ENCODE data around the gene GLIS1.

DNA sequence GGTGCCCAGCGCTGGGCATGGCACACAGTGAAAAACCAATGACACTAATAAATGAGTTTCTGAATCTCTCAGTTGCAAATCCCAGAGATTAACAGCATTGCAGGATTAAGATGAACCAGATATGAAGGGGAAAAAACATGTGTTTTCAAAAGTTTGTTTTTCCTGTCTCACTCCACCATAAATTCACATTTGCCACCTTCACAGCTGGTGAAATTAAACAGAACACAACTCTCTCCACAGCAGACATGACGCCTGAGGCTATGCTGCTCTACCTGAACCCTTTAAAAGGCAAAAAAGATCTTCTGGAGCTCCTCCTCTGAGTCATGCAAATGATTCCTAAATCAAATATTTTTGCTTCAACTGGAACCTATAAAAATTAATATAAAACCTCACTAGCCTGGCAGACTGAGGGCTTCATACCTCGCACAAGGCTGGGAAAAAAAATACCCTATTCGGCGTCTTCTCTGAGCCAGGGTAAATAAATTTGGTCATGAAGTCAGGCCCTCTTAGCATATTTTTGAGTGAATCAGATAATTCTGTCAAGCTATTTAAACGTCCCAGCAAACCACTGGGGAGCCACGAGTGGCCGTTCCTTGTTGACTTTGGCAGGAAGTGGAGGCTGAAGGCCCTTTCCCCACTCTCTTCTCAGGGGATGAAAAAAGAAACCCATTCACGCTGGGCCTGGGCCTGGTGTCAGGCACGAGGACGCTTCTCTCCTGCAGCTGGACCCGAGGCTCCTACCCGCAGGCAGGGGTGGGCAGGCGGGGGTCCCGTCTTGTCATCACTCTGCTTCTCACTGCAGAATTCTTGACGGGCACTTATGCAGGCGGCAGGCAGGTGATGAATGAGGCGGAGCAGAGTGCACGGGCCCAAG is 226.8 kb downstream of the GLIS1 start:
- TF ChIP-seq, protein P1, sequence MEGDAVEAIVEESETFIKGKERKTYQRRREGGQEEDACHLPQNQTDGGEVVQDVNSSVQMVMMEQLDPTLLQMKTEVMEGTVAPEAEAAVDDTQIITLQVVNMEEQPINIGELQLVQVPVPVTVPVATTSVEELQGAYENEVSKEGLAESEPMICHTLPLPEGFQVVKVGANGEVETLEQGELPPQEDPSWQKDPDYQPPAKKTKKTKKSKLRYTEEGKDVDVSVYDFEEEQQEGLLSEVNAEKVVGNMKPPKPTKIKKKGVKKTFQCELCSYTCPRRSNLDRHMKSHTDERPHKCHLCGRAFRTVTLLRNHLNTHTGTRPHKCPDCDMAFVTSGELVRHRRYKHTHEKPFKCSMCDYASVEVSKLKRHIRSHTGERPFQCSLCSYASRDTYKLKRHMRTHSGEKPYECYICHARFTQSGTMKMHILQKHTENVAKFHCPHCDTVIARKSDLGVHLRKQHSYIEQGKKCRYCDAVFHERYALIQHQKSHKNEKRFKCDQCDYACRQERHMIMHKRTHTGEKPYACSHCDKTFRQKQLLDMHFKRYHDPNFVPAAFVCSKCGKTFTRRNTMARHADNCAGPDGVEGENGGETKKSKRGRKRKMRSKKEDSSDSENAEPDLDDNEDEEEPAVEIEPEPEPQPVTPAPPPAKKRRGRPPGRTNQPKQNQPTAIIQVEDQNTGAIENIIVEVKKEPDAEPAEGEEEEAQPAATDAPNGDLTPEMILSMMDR (IDR thresholded peaks at IDR 0.05; ENCODE audit: low read depth, low read length, poor library complexity, severe bottlenecking), result no peak
- no peak for TF ChIP-seq EZH2phosphoT487 (IDR thresholded peaks at IDR 0.05; ENCODE audit: borderline replicate concordance, low read length)

Data from DOHH2 (cell line).